SK-N-SH (cell line): Measurements from ENCODE around the gene CSPG4. TPM values are rescaled to one million over a fixed set of nuclear protein-coding genes. Genes with fewer than 3 reads are reported as not detected.

Experiments used
- ELF1 ChIP-seq: IDR thresholded peaks from 2 replicates; pipeline ENCODE4 v1.4.0; 2012
- EP300 ChIP-seq, 2 experiments: IDR thresholded peaks; 2 replicates each; pipeline versions ENCODE4 v1.4.0 to v1.6.1; 2012; ENCODE audit warnings: borderline replicate concordance in 1 of 2, low read depth in 1 of 2, low read length in 1 of 2
- EZH2phosphoT487 ChIP-seq: fragments of 200-600 bp; sonication (generic); IDR thresholded peaks from 2 replicates; pipeline ENCODE4 v1.6.1; 2017; ENCODE audit warnings: low read depth, mixed run types, mild to moderate bottlenecking, antibody characterized with exemption, moderate library complexity, borderline replicate concordance
- FOSL2 ChIP-seq: IDR thresholded peaks from 2 replicates; pipeline ENCODE4 v1.4.0; 2012; ENCODE audit warnings: low read depth, mild to moderate bottlenecking, moderate library complexity, borderline replicate concordance
- JUND ChIP-seq: IDR thresholded peaks from 2 replicates; pipeline ENCODE4 v1.4.0; 2012
- NRF1 ChIP-seq: IDR thresholded peaks from 2 replicates; pipeline ENCODE4 v1.6.1; 2012; ENCODE audit warnings: low read depth, mild to moderate bottlenecking, low read length
- RAD21 ChIP-seq: IDR thresholded peaks from 2 replicates; pipeline ENCODE4 v1.6.1; 2012; ENCODE audit warnings: mild to moderate bottlenecking, low read length
- RFX5 ChIP-seq: IDR thresholded peaks from 2 replicates; pipeline ENCODE4 v1.6.1; 2012; ENCODE audit warnings: mild to moderate bottlenecking, improper control_type of control experiment, low read length
- TEAD4 ChIP-seq: IDR thresholded peaks from 2 replicates; pipeline ENCODE4 v1.4.0; 2012; ENCODE audit warnings: mild to moderate bottlenecking, borderline replicate concordance; ENCODE audit not compliant: insufficient read depth
- polyA plus RNA-seq, 3 experiments: library from polyadenylated mRNA; depleted of rRNA; stranded (reverse); fragments of >200 nt; gene quantifications; 2 replicates each; pipeline ENCODE4 v1.2.3, GENCODE V29; 2012
- TF ChIP-seq, protein P1 (sequence below): IDR thresholded peaks from 2 replicates; pipeline ENCODE4 v1.4.0; 2012; ENCODE audit warnings: low read depth, borderline replicate concordance
- TF ChIP-seq, protein P2 (sequence below): fragments of 150-350 bp; IDR thresholded peaks from 2 replicates; pipeline ENCODE4 v1.6.1; 2017; ENCODE audit warnings: antibody characterized with exemption, low read length, low read depth, borderline replicate concordance

Gene CSPG4
- polyA plus RNA-seq, 1 of the 3 experiments (the other 2 are of a cell fraction) = 0.35 TPM

DNA sequence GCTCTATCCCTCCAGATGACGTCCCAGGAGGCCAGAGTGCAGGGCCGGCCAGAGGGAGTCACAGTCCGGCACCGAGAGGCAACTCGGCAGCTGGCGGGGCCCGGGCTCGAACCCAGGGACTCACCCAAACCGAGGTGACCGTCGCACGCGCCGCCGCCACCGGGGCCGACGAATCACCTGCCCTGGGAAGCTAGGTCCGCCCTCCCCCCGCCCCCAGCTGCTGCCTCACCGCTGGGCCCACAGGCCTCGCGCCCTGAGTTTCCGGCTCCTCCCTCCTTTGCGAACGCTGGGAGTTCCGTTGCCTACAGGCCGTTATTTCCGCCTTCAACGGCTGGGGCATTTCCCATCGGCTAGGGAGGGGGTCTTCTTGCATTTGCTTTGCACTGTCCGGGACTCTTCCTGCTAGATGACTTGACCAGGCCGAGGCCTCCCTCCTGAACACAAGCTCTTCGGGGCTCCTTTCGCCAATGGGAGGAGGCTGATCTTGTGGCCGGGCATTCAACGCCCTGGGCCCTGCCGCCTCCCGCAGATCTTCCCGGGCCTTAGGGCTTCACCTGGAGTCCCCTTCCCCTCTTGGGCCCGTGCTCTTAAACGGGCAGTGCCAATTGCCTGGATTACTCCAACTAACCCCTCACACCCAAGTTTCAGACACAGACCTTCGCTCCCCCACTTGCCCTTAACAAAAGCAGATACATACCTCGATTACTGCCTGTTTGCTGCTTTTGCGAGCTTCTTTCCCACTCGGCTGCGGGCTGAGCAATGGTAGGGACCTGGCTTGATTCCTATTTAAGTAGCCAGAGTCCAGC lies 86.9 kb downstream of the CSPG4 start, which contains the start of gene SNUPN (continued):
- TF ChIP-seq RAD21 (no peak), JUND (no peak), NRF1 (no peak), EP300 (IDR thresholded peaks at IDR 0.05; ENCODE audit: borderline replicate concordance in 1 of 2, low read depth in 1 of 2, low read length in 1 of 2) (peak; percentile 22 to 44; a peak in 3 of 4 replicates), EZH2phosphoT487 (no peak), ELF1 (peak; percentile 89), TEAD4 (0 out of 2 replicates have a peak, but pooled peaks have one; percentile 7), FOSL2 (no peak), RFX5 (no peak)
- TF ChIP-seq, protein P1, sequence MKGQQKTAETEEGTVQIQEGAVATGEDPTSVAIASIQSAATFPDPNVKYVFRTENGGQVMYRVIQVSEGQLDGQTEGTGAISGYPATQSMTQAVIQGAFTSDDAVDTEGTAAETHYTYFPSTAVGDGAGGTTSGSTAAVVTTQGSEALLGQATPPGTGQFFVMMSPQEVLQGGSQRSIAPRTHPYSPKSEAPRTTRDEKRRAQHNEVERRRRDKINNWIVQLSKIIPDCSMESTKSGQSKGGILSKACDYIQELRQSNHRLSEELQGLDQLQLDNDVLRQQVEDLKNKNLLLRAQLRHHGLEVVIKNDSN = peak; percentile 28; the same call in 1 of the 2 replicates
- TF ChIP-seq, protein P2, sequence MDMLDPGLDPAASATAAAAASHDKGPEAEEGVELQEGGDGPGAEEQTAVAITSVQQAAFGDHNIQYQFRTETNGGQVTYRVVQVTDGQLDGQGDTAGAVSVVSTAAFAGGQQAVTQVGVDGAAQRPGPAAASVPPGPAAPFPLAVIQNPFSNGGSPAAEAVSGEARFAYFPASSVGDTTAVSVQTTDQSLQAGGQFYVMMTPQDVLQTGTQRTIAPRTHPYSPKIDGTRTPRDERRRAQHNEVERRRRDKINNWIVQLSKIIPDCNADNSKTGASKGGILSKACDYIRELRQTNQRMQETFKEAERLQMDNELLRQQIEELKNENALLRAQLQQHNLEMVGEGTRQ = no peak

Other genes starting within 250 kb of the CSPG4 start
- gene PTPN9, start 133.5 kb downstream of the CSPG4 start, polyA plus RNA-seq (2012; rRNA removed) = 25.9 and 41.1 TPM in 2 replicates
- 31.7 and 36.4 TPM in 2 replicates for gene SNUPN, start 87.1 kb downstream of the CSPG4 start, polyA plus RNA-seq (2012; rRNA removed)
- 56.1 and 56.2 TPM in 2 replicates for gene IMP3, start 72.6 kb downstream of the CSPG4 start, polyA plus RNA-seq (2012; rRNA removed)
- gene SNX33, start 64.9 kb downstream of the CSPG4 start, polyA plus RNA-seq (2012; rRNA removed) = 7.7 and 8.5 TPM in 2 replicates
- 14.5 and 15.4 TPM in 2 replicates for gene UBE2Q2, start 130.6 kb upstream of the CSPG4 start, polyA plus RNA-seq (2012; rRNA removed)
- 34.4 and 34.8 TPM in 2 replicates for gene FBXO22, start 191.0 kb upstream of the CSPG4 start, polyA plus RNA-seq (2012; rRNA removed)